Dedifferentiated amniotic fluid mesenchymal stem cell (primary cell): ENCODE data around the gene MRPS18C.
"Not testable (repeated sequence)": the region's sequence is repeated elsewhere in the genome, so short reads cannot be mapped to it uniquely, and the experiment has no call there.

Source experiments
- DNase-seq: peaks from one replicate; pipeline ENCODE4 v3.0.0-alpha.2; 2016; ENCODE audit errors: extremely low spot score

MRPS18C gene

GRCh38 chr4:83496085-83496917 is 40.4 kb downstream of the MRPS18C start:
- DNase-seq: not testable (repeated sequence)

- no peak for DNase-seq
Observed at GRCh38 chr4:83498187-83498586, 42.3 kb downstream of the MRPS18C start.

DNA sequence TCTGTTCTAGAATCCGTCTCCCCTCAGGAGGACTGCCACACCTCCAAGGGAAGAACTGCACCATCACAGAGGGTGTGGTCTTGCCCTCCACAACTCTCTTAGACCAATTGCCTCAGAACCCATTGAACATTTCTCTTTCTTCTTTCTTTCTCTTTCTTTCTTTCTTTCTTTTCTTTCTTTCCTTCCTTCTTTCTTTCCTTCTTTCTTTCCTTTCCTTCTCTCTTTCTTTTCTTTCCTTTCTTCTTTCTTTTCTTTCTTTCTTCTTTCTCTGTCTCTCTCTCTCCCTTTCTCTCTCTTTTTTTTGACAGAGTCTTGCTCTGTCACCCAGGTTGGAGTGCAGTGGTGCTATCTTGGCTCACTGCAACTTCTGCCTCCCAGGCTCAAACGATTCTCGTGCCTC is 45.8 kb downstream of the MRPS18C start:
- DNase-seq: not testable (repeated sequence)

DNA sequence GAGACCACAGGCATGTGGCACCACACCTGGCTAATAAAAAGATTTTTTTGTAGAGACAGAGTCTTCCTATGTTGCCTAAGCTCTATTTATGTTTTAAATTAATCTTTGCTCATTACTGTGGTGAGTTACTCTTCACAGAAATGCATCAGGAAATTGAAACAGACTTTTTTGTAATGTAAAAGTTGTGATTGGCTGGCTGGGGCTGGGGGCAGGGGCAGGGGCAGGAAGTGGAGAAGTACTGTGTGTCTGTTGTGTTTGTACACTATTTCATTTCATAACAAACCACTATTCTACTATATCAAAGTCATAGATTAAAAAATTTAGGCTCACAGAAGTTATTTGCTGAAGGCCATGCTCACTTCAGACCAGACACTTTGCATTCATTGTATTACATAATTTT is 48.1 kb downstream of the MRPS18C start:
- DNase-seq: no peak

DNA sequence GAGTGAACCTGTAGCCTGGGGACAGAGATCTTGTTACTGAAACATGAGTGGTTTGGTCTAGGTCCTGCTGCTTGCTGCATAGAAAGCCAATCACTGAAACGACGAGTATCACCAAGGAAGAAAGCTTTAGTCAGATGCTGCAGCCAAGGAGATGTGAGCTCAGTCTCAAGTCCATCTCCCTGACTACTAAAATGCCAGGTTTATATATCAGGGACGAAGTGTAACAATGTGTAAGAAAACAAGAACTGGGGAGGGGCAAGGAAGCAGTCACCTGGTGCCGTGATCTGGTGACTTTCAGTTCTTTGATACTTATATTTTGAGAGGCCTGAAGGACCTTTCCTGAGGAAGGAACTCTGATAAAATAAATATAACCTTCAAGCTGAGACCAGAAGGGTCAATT is 48.6 kb downstream of the MRPS18C start:
- DNase-seq: no peak

GRCh38 chr4:83504996-83505395 is 49.1 kb downstream of the MRPS18C start:
- DNase-seq: no peak

DNA sequence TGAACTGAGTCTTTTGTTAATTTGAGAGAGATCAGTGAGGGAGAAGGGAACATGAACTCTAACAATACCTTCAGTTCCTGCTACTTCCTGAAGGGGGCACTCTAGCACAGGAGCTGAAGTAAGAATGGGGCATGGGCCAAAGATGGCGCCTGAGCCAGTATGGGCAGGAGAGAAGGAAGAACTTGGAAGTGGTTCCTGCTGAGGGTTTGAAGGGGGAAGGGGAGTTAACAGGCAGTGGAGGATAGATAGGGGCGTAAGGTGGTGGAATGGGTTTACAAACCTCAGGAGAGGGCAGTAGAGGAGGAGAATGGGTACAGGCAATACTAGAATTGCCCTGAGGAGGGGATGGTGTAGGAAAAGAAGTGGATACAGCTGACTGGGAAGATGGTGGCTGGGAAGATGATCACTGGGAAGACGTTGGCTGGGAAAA is 53.3 kb downstream of the MRPS18C start:
- peak; percentile 25 for DNase-seq

GRCh38 chr4:83510442-83510841 is 54.6 kb downstream of the MRPS18C start:
- DNase-seq: no peak
